B cell (primary cell): Measurements from ENCODE around the gene KCNK4.

Experiments
- CTCF ChIP-seq: fragments of 200-600 bp; IDR thresholded peaks from one replicate; pipeline ENCODE4 v1.8.0; 2022; ENCODE audit warnings: antibody characterized with exemption, mild to moderate bottlenecking
- EZH2 ChIP-seq: IDR thresholded peaks from 2 replicates; pipeline ENCODE4 v1.6.1; 2012; ENCODE audit warnings: borderline replicate concordance, low read depth, mild to moderate bottlenecking, moderate library complexity, low read length; ENCODE audit not compliant: insufficient read depth, poor library complexity, severe bottlenecking

- TF ChIP-seq CTCF (no peak), EZH2 (no peak)
Observed at GRCh38 chr11:64305075-64305690, 14.1 kb downstream of the KCNK4 start, which contains the start of gene ESRRA.
